Bone marrow (tissue), 2 donors: Measurements from ENCODE around the gene RAB19.
"Not testable (repeated sequence)": the region's sequence is repeated elsewhere in the genome, so short reads cannot be mapped to it uniquely, and the experiment has no call there.

Source experiments
- DNase-seq, 2 donors: peaks; one replicate each; lab custom pipeline; 2025; lab: John Stamatoyannopoulos, UW

The RAB19 gene

DNA sequence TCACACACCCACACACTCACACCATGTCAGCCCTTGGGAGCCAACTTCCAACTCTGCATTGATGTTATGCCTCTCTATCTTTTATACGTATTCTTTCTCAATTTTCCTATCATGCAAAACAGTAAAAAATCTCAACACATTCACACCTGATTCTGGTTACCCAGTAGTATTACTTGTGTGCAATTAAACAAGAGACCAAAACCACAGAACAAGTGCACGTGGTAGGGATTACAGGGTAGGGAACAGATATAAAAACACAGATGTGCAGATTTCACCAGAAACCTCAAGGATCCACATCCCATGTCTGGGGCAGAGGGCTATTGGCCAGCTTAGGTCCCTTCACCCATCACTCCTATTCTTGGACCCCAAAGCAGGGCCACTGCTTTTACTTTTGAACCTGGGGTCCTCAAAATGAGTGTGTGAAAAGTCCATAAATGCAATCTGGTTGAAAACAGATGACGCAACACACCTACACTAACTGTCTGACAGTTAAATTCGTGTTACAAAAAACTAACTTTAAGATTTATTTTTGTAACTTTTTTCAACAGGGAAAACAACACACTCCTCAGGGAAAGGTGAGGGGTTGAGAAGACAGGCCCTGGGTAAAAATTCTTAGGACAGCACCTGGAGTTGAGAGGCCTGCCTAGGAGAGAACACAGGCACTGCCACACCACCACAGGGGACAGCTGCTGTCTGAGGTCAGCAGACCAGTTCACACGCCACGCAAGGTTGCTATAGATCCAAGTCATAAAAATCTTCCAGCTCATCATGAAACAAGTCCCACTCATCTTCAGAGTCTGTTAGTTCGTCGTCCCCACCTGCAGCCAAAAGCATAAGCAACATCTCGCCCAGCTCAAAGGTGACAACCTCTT is 50.2 kb downstream of the RAB19 start:
- not testable (repeated sequence) for DNase-seq

DNA sequence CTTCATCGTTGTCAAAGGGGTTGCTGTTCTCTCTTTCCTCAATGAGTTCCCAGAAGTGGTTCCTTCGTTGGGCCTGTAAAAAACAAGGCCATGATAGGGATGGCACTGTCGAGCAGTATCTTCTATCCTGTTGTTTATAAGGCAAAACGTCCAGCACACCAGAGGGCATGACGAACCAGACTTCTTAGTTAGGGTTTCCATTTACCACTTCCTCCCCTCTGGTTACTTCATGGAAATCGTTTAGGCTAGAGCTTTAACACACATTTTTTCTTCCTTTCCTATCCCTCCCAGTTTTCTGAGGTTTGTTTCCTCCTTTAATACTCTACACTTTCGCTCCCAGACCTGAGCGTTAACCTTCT is 50.8 kb downstream of the RAB19 start:
- DNase-seq, result no peak

DNA sequence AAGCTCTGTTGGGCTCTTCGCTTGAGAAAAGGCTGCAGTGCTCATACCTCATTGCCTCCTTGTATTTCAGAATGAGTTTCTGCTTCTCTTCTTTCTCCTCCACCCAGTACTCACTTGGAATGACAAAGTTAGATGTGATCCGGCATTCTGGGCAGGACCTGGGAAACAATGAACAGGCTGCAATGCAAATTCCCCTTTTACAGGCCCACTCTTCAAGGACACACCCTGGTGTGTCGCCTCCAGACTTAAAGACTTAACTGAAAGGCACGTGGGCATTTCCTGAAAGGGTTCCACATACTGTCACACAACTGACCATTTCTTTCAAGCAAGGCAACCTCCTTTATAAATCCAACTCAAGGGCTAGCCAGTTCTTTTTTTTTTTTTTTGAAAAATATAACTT is 51.9 kb downstream of the RAB19 start:
- no peak for DNase-seq

DNA sequence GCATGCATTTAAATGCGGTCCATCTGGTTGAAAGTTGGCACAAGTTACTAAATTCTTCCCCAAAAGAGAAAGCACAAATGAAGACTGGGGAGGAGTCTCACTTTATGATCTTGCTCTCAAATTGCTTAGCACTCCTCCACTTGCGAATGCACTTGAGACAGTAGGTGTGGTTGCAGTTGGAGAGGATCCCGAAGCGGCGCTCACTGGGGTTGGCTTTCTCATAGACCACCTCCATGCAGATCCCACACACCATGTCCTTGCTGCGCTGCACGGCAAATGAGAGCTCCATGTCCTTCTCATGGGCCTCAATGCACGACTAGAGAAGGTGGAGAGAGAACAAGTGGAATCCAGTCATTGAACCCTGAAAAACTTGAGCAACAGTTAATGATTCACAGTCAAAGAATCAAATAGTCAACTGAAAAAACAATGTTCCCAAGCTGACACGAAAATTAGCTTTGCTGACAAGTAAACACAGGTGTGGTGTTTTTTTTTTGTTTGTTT is 52.7 kb downstream of the RAB19 start:
- no peak for DNase-seq

DNA sequence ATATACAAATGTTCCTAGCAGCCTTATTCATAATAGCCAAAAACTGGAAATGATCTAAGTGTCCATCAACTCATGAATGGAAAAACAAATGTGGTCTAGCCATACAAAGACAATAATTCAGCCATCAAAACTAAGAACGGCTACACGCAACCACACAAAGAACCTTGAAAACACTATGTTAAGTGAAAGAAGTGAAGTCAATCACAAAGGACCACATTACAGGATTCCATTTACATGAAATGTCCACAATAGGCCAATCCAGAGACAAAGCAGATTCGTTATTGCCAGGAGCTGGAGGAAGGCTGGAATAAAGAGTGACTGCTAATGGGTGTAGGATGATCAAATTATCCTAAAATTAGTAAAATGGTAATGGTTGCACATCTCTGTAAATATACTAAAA is 54.3 kb downstream of the RAB19 start:
- no peak for DNase-seq

DNA sequence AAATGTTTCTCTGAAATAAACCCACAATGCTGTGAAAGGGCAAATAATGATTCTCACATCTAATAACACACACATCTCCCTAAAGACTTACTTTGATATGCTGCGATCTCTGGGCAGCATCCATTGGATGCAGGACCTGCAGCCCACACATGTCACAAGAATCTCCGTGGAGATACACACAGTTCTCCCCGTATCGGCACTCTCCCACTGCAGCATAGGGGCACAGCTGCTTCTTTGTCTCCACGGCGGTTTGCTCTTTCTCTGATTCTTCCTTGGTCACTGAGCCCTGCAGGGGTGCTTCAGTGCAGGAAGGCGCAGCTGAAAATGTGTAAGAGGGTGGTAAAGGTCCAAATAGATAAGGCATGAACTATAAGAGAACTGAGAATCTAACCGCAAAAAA is 55.1 kb downstream of the RAB19 start:
- no peak for DNase-seq

DNA sequence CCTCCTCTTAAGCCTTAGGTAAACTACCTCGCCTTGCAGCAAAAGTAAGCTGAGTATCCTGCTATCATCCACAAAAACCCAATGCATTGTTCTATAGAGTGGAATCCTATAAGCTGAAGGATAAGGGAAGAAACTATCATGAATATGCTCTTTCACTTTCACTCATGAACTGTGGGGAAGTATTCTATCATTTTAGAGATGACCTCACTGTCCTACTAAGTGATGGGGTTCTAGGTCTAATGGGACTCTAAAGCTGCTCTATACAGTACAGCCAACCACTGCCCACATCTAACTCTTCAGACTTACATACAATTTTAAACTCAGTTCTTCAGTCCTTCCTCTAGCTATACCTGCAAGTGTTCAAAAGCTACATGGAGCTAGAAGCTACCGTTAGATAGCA is 59.3 kb downstream of the RAB19 start:
- no peak for DNase-seq

DNA sequence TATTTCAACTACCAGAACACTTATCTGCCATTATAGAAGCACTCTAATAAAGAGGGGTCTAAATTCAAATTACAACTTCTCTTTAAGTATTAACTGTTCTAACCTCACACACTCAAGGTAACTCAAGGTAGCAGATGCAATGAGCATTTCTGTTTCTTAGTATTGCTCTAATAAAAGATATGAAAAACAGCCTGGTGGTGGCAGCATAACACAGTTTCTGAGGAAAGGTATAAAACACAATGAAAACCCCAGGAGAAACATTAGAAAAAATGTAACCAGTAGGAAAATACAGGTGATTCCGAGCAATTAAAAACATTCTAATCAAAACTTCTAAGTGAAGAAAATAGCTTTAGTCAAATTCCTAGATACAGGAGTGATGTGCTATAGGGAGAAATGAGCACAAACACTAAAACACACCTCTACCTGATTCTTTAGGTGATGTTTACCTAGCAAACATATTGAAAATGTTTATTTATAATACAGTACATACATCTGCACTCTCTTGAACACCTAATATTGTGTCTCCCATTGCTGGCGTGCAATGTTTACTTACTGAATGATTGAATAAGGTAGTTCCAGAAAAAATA is 72.0 kb downstream of the RAB19 start:
- no peak for DNase-seq

DNA sequence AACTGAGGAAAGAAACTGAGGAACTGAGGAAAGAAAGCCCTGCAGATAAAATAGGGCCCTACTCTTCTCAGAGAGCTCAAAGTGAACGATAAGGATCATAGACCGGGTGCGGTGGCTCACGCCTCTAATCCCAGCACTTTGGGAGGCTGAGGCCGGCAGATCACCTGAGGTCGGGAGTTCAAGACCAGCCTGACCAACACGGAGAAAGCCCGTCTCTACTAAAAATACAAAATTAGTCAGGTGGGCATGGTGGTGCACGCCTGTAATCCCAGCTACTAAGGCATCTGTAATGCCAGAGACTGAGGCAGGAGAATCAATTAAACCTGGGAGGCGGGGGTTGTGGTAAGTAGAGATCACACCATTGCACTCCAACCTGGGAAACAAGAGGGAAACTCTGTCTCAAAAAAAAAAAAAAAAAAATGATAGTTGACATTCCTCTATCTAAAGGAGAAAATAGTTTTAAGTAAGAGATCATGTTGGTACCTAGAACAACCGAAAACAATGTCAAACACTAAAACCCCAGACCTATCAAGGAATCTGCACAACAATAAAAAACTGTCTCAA is 72.9 kb downstream of the RAB19 start:
- no peak for DNase-seq
